Measurements from ENCODE around the gene GRIK1.

Gene GRIK1

GRCh38 chr21:29904359-29905282, 35.2 kb downstream of the GRIK1 start:
- DNase-seq: no peak

GRCh38 chr21:29896884-29897283, 42.9 kb downstream of the GRIK1 start:
- DNase-seq: no peak

GRCh38 chr21:29893687-29894086, 46.1 kb downstream of the GRIK1 start:
- no peak for DNase-seq

DNA sequence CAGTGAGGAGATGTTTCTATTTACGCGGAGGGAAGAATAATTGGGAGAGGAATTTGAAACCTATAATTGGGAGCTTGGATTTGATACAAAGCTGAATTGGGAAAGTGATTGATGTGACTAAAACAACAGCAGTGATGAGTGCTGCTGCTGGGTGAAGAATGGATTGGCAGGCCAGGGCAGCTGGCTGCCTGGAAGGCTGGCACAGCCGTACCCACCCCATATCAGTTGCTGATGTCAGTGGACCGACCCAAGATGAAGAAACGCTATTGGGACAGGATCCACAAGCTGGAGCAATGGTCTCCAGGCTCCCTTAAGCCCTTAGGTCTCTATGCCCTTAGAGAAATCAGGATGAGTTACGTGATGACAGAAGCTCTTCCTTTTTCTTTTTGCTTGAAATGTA, 47.4 kb downstream of the GRIK1 start:
- no peak for DNase-seq

DNA sequence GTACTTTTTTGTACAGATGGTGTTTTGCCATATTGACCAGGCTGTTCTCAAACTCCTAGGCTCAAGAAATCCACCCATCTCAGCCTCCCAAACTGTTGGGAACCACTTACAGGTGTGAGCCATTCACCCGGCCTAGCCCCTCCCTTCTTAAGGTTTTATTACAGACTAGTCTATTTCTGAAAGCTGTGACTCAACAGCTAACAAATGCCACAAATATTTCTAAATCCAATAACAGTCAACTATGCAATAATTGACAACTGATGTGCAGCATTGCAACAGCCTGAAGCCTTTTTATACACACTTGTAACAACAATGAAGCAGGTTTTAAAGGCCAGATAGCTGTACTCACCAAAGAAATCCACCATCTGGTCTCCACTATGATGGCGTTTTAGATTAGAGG, 51.4 kb downstream of the GRIK1 start:
- DNase-seq: no peak

GRCh38 chr21:29887313-29888009, 52.3 kb downstream of the GRIK1 start:
- no peak for DNase-seq

- no peak for DNase-seq
Measured at GRCh38 chr21:29885491-29885890, 54.3 kb downstream of the GRIK1 start.

DNA sequence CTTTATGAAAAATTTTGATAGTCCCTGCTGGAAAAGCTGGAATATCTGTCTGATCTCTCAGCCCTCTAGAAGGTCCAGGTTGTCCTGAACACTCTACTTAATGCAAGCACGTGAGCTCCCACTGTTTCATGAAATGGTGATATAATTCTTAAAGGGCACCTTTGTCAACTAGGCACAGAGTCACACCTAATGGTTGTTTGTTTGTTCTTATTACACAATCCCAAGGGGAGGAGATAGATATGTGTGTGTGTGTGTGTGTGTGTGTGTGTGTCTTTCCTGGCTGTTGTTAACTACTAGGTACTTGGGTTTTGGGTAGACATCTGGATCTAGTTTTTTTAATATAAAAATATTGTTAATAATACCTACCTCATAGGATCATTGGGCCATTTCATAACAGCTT, 63.9 kb downstream of the GRIK1 start:
- no peak for DNase-seq

- DNase-seq: no peak
Measured at GRCh38 chr21:29875036-29875716, 64.6 kb downstream of the GRIK1 start.

DNA sequence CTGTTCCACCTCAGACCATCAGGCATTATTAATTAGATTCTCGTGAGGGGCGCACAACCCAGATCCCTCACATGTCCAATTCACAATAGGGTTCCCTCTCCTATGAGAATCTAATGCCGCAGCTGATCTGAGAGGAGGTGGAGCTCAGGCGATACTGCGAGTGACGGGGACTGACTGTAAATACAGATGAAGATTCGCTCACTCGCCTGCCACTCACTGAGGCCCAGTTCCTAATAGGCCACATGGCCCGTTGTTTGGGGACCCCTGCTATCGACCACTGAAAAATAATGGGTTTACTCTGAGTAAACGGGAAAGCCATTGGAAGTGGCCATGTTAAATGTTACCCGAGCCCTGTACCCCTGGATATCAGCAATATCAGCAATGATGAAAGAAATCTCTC, 65.9 kb downstream of the GRIK1 start:
- no peak for DNase-seq

GRCh38 chr21:29870814-29871213, 69.0 kb downstream of the GRIK1 start:
- peak; percentile 58 for DNase-seq

GRCh38 chr21:29867796-29868195, 72.0 kb downstream of the GRIK1 start:
- DNase-seq: no peak

DNA sequence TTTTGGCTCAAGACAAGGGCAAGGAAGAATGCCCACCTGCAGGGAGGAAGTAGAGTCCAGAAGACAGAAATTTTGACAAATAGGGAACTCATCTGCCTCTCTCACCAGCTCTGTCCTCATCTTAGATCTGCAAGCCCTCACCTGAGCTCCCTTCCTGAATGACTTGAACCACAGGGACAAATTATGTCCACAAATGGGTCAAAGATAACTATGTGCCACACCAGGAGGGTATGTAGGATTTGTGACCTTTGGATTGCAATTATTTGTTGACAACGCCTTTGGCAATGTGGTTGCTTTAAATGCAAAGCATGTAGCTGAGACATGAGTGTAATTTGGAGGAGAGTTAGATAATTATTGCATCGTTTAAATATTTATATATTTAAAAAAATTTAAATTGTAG, 79.5 kb downstream of the GRIK1 start:
- no peak for DNase-seq

DNA sequence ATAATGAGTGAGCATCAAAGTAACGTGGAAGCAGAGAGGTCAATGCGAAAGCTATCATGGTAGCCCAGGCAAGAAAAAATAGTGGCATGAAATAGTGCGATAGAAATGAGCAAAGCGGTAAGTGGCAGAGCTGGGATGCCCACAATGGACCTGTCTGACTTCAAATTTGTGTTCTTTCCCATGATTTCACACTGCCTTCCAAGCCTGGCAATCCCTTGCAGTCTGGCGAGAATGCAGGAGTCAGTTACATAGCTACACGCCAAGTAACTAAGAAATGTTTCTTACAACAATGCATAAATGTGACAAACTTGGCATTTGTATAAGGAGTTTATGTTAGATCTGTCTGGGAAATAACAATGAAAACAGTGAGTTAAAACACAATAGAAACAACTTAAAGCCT, 82.6 kb downstream of the GRIK1 start:
- no peak for DNase-seq

DNA sequence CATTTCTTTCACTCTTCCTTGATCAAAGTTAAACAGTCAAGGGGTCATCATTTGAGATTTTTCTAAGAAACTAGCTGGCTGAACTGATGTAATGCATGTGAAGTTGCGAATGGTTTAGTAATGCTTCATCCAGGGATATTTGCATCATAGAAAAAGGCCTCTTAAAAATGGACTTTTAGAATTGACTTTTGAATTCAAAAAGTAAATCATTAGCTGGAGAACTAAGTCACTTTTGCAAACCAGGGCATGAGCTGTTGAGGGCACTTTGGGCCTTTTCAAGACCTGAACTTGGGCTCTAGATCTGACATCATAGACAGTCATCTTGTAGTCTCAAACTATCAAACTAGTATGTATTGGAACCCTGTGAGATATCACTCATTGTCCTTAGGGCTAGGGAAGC, 85.0 kb downstream of the GRIK1 start:
- DNase-seq: no peak

DNA sequence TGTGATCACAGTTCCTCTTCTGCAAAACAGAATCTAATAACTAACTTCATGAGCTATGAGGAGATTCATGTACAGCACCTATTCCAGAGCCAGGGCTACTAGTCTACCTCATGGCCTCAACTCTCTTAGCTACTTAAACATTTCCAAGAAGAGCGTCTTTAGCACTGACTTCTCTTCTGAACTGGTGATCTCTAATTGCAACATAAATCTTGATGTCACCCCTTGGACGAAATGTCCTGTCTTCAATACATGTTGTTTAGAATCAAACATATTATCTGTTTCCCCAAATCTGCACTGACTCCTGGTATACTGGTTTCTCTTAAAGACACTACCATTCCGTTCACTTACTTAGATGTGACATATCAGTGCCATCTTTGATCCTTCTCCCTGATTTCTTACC, 88.2 kb downstream of the GRIK1 start:
- DNase-seq: no peak

GRCh38 chr21:29849735-29850176, 90.0 kb downstream of the GRIK1 start:
- DNase-seq: peak; percentile 78

DNA sequence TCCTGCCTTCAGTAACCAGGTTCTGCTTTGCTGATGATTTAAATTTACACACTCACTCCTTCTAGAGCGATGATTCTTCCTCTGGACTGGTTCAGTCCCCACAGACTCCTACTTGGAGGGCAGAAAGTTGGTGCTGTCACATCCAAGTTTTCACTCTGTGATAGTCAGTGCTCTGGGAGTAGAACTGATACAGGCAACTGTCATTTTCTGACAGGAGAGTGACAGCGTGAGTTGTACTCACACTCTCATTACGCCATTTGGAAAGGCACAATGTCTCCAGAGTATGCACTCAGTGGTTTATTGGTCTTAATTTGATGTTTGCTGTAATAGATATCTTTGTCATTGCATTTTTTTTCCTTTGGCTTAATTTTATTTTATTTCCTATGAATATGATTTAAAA, 96.0 kb downstream of the GRIK1 start:
- no peak for DNase-seq

DNA sequence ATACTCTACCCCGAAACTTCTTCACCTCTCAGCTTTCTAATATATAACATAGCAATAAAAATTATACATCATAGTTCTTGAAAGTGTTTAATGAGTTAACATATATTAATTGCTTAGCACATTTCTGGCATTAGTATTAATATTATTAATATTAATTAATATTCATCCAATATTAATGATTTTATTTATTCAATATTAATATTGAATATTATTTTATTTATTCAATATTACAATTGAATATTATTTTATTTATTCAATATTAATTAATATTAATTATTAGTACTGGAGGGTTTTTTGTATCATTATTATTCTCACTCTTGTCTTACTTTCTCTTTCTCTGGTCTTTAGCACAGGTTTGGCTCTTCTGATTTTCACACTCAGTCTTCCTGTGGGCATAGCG, 105.2 kb downstream of the GRIK1 start:
- no peak for DNase-seq

DNA sequence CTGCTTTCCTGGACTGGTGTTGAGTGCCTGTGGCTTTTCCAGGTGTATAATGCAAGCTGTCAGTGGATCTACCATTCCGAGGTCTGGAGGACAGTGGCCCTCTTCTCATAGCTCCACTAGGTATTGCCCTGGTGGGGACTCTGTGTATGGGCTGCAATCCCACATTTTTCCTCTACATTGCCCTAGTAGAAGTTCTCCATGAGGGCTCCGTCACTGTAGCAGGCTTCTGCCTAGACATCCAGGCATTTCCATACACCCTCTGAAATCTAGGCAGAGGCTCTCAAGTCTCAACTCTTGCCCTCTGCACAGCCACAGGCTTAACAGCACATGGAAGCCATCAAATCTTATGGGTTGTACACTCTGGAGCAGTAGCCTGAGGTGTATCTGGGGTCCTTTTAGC, 107.6 kb downstream of the GRIK1 start:
- no peak for DNase-seq

GRCh38 chr21:29829564-29830275, 110.1 kb downstream of the GRIK1 start:
- no peak for DNase-seq

DNA sequence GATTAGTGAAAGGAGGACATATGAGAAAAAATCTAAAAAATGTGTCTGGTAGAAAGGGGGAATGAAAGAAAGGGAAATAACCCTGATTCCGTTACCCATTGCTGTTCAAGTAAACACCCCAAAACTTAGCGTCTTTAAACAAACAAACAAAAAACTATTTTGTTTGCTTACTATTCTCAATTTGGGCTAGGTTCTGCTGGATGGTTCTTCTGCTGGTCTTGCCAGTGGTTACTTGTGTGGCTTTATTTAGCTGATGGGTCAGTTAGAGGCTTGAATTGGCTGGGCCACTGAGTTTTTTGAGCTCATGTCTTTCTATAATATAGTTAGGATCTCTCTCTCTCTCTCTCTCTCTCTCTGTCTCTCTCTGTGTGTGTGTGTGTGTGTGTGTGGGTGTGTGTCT, 112.1 kb downstream of the GRIK1 start:
- no peak for DNase-seq

GRCh38 chr21:29827236-29827635, 112.6 kb downstream of the GRIK1 start:
- no peak for DNase-seq

Measured in islet precursor cell (in vitro differentiated cells).